IPS-NIHi11 (cell line): ENCODE results near the gene PDZD7.

Source experiments
- DNase-seq: peaks from one replicate; pipeline ENCODE4 v3.0.0; 2012; ENCODE audit warnings: mixed read lengths, low spot score

Gene PDZD7

GRCh38 chr10:101031128-101031795, at the start of gene PDZD7, which contains the start of gene SFXN3:
Gene PDZD7 (minus strand): TSS chr10:101031129. CDS start chr10:101030219, 910 bp downstream.
Gene SFXN3 (plus strand): TSS chr10:101031234. CDS start chr10:101034695, 3,461 bp downstream.
- peak; percentile 97 for DNase-seq

GRCh38 chr10:101079874-101080273, 48.9 kb upstream of the PDZD7 start:
- DNase-seq = no peak

- no peak for DNase-seq
Measured at GRCh38 chr10:101076630-101077029, 45.7 kb upstream of the PDZD7 start.

GRCh38 chr10:101075775-101076174, 44.8 kb upstream of the PDZD7 start:
- DNase-seq = no peak

GRCh38 chr10:101073631-101074030, 42.7 kb upstream of the PDZD7 start:
- DNase-seq = peak; percentile 41

GRCh38 chr10:101072923-101073322, 42.0 kb upstream of the PDZD7 start:
- no peak for DNase-seq

- DNase-seq = no peak
Measured at GRCh38 chr10:101071885-101072433, 41.0 kb upstream of the PDZD7 start.

- DNase-seq = no peak
Measured at GRCh38 chr10:101071267-101071884, 40.4 kb upstream of the PDZD7 start.

- DNase-seq = no peak
Measured at GRCh38 chr10:101070098-101070497, 39.2 kb upstream of the PDZD7 start.

- DNase-seq = no peak
Measured at GRCh38 chr10:101069441-101069840, 38.5 kb upstream of the PDZD7 start.

GRCh38 chr10:101067356-101068083, 36.6 kb upstream of the PDZD7 start:
- peak; percentile 82 for DNase-seq

GRCh38 chr10:101066896-101067355, 36.0 kb upstream of the PDZD7 start:
- DNase-seq = peak; percentile 43

- DNase-seq = peak; percentile 45
Measured at GRCh38 chr10:101066146-101066895, 35.4 kb upstream of the PDZD7 start.

GRCh38 chr10:101065481-101066145, 34.7 kb upstream of the PDZD7 start:
- DNase-seq = no peak

- no peak for DNase-seq
Measured at GRCh38 chr10:101064415-101065030, 33.6 kb upstream of the PDZD7 start.

GRCh38 chr10:101063548-101064414, 32.9 kb upstream of the PDZD7 start:
- DNase-seq = no peak

- no peak for DNase-seq
Measured at GRCh38 chr10:101063050-101063525, 32.2 kb upstream of the PDZD7 start.

GRCh38 chr10:101062232-101063049, 31.5 kb upstream of the PDZD7 start:
- DNase-seq = peak; percentile 72
